Brain microvascular endothelial cell (primary cell): ENCODE data around the gene VN1R5.
"Not testable (repeated sequence)": the region's sequence is repeated elsewhere in the genome, so short reads cannot be mapped to it uniquely, and the experiment has no call there.

Source experiments
- DNase-seq: peaks from one replicate; pipeline ENCODE4 v3.0.0-alpha.2; 2020
- H3K27ac ChIP-seq: fragments of 250-450 bp; sonication (Bioruptor Pico); 2 replicates; pipeline ENCODE4 v1.5.1; 2020; ENCODE audit warnings: mild to moderate bottlenecking, moderate library complexity
- H3K27me3 ChIP-seq: fragments of 250-450 bp; sonication (Bioruptor Pico); replicated peaks from 2 replicates; pipeline ENCODE4 v1.5.1; 2020; ENCODE audit warnings: mild to moderate bottlenecking
- H3K36me3 ChIP-seq: fragments of 250-450 bp; sonication (Bioruptor Pico); replicated peaks from 2 replicates; pipeline ENCODE4 v1.5.1; 2020; ENCODE audit warnings: mild to moderate bottlenecking
- H3K4me3 ChIP-seq: 2 replicates; pipeline ENCODE4 v1.5.1; 2011; ENCODE audit warnings: low read depth, mild to moderate bottlenecking, control low read depth, low read length, moderate library complexity
- CTCF ChIP-seq: IDR thresholded peaks from 2 replicates; pipeline ENCODE4 v1.5.1; 2011; ENCODE audit warnings: low read depth, mild to moderate bottlenecking, moderate library complexity, low read length, control low read depth, inconsistent platforms; ENCODE audit errors: missing control alignments
- in situ Hi-C: cut with HindIII; loops from 2 replicates; pipeline ENCODE4 v1.10.0; 2017; ENCODE audit warnings: low sequenced_read_pairs, low pct_ligation_motif_present

VN1R5 gene

GRCh38 chr1:247255772-247256171, at the start of gene VN1R5:
TSS of gene VN1R5 (plus strand) at chr1:247256072.
- H3K27me3 ChIP-seq, in situ Hi-C loops, H3K4me3 ChIP-seq, H3K36me3 ChIP-seq, DNase-seq, H3K27ac ChIP-seq: not testable (repeated sequence)

- peak overlapping the region; percentile 87 for H3K4me3 ChIP-seq
- no peak for TF ChIP-seq CTCF
- no peak for DNase-seq
- peaks cover 3% of the 10 kb centered on the region for H3K36me3 ChIP-seq
- in situ Hi-C loops: no loop called here
- H3K27ac ChIP-seq: no peak overlapping the region
- H3K27me3 ChIP-seq: no peaks in the 10 kb centered on the region
These were observed 46.5 kb upstream of the VN1R5 start for GRCh38 chr1:247209396-247209795.

DNA sequence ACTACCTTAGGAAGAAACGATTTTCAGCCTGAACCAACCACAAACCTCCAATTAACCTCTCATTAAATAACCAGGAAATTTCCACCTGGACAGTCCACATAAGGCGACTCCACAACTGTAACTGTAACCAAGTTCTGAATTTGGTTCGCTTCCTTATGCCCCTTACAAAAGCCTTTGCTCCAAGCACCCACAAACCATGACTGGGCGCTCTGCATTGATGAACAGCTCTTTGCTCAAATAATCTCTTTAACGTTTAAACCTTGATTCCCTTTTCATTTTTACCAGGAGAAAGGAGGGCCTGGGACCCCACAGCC, 45.9 kb upstream of the VN1R5 start:
- Histone ChIP-seq H3K4me3 (peak overlapping the region; percentile 87), H3K36me3 (peaks cover 3% of the 10 kb centered on the region), H3K27ac (peak overlapping the region; percentile 68), H3K27me3 (no peaks in the 10 kb centered on the region)
- in situ Hi-C loops: no loop called here
- TF ChIP-seq CTCF: no peak
- DNase-seq: no peak

- Histone ChIP-seq H3K27ac (peak overlapping the region; percentile 68), H3K36me3 (peaks cover 3% of the 10 kb centered on the region), H3K27me3 (no peaks in the 10 kb centered on the region), H3K4me3 (peak overlapping the region; percentile 87)
- in situ Hi-C loops: no loop called here
- no peak for TF ChIP-seq CTCF
- DNase-seq: peak; percentile 91
These were observed 45.3 kb upstream of the VN1R5 start for GRCh38 chr1:247210376-247211117.

DNA sequence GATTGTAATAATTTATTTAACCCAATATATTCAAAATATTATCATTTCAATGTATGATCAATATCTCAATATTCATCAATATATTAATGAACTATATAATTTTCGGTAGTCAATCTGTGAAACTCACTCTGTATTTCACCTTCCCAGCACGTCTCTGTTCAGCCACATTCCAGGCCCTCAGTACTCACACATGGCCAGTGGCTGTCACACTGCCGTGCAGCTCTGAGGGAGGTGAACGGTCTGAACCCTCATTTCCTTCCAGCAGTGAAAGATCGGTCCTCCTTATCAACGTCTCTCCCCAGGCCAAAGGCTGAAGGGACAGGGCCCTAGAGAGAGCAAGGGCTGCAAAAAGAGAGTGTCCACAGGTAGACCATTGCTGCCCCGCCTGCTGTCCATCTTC, 44.5 kb upstream of the VN1R5 start:
- DNase-seq: no peak
- Histone ChIP-seq H3K27ac (no peak overlapping the region), H3K4me3 (no peak overlapping the region), H3K36me3 (peaks cover 1% of the 10 kb centered on the region), H3K27me3 (no peaks in the 10 kb centered on the region)
- in situ Hi-C loops: no loop called here
- TF ChIP-seq CTCF: no peak

- TF ChIP-seq CTCF: no peak
- Histone ChIP-seq H3K36me3 (no peaks in the 10 kb centered on the region), H3K27me3 (no peaks in the 10 kb centered on the region), H3K4me3 (no peak overlapping the region), H3K27ac (no peak overlapping the region)
- in situ Hi-C loops: no loop called here
- DNase-seq: no peak
These were observed 43.9 kb upstream of the VN1R5 start for GRCh38 chr1:247212012-247212411.
